ENCODE data around the gene RHBDF1. TPM values are rescaled to one million over a fixed set of nuclear protein-coding genes. Genes with fewer than 3 reads are reported as not detected.
A peak's percentile ranks its signal among the peaks of the same experiment; 100 is the strongest.

The RHBDF1 gene
- total and polyA plus RNA-seq, 2 experiments from 2014 or later = 22.6 to 24.5 TPM

DNA sequence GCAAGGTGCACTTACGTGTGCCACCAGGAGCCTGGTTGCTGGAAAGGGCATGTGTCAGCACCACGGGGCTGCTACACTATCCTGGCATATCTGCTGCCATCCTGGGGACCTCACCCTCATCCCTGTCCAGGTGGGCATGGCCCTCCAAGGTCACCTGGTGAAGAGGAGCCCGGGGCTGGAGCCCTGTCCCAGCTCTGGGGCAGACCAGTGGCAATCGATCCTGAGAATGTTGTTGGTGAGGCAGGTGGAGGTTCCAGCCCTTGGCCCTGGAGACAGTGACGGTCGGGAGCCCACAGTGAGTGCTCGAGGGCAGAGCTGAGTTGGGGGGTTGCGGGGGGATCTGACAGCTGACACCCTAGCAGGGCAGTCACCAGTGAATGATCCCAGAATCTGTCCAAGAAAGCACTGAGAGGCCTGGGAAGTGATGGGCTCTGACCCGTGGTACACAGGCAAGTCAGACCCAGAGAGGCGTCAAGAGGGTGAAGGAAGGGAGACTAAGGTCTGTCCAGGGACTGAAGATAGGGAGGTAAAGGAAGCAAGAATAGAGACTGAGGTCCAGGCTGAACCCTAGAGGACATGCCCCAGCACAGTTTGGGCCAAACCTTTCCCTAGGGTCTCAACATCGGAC, 36.6 kb downstream of the RHBDF1 start:
- Mint-ChIP-seq H3K4me3 (no peak overlapping the region; the same call in 2 of the 3 replicates), H3K9me3 (no peaks in the 10 kb centered on the region), H3K36me3 (ENCODE audit: low read depth) (peaks cover 10% of the 10 kb centered on the region; the same call in 2 of the 3 replicates), H3K27ac (peak overlapping the region; percentile 26; the same call in 1 of the 2 replicates), H3K4me1 (peaks cover 2% of the 10 kb centered on the region; the same call in 1 of the 3 replicates), H3K27me3 (ENCODE audit: insufficient read depth, low read depth, poor library complexity) (peaks cover 3% of the 10 kb centered on the region)
- Histone ChIP-seq H3K9me2 (ENCODE audit: insufficient read depth) (no peaks in the 10 kb centered on the region), H3K27ac (ENCODE audit: low read depth) (no peak overlapping the region), H3K4me1 (ENCODE audit: insufficient read depth) (no peaks in the 10 kb centered on the region), H3K4me2 (no peak overlapping the region), H3F3A (replicated peaks; ENCODE audit: low read depth) (no peaks in the 10 kb centered on the region), H4K20me1 (replicated peaks; ENCODE audit: insufficient read depth) (0 out of 2 replicates have a peak, but pooled peaks cover 5% of the 10 kb centered on the region), H3K27me3 (ENCODE audit: insufficient read depth) (no peaks in the 10 kb centered on the region), H3K79me2 (replicated peaks; ENCODE audit: insufficient read depth) (no peaks in the 10 kb centered on the region), H3K36me3 (ENCODE audit: insufficient read depth) (no peaks in the 10 kb centered on the region), H2AFZ (no peak overlapping the region), H3K4me3 (no peak overlapping the region)
- ATAC-seq = no peak
- peak; percentile 0 for DNase-seq (ENCODE audit: low spot score)
- TF ChIP-seq EZH2 (IDR thresholded peaks at IDR 0.05; ENCODE audit: low read depth, unreplicated experiment) = no peak
- no peak for TF ChIP-seq NANOG (IDR thresholded peaks at IDR 0.05; ENCODE audit: borderline replicate concordance)
- TF ChIP-seq POLR2AphosphoS5 (IDR thresholded peaks at IDR 0.05; ENCODE audit: low read depth) = no peak

DNA sequence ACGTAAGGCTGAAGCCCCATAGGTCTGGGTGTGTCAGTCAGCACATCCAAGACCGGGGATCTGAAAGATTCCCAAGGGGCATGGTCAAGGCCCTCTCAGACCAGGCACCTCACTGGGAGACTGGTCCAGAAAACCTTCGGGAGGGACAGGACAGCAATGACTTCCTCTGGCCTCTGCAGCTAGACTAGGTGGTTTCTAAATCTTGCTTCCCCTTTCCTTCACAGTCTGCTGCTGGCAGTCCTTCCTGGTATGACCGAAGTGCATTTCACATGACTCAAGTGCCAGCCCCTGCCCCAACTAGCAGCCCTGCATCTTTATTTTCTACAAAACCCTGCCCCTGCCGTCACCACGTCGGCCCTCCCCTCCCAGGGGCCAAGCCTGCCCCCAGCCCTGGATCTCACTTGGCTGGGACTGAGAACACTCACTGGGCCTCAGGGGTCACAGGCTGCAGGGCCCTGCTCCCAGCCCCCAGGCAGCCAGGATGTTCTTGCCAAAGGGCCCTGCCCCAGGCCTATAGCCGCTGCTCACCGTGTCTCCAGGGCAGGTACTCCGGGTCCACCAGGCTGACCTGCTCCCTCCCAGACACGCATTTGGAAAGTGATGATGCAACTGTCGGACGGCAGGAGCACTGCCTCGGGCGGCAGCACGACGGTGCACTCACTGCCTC, 37.3 kb downstream of the RHBDF1 start:
- peaks cover 2% of the 10 kb centered on the region; the same call in 1 of the 3 replicates for H3K4me1 Mint-ChIP-seq
- H3K27me3 Mint-ChIP-seq (ENCODE audit: insufficient read depth, low read depth, poor library complexity) = peaks cover 3% of the 10 kb centered on the region
- H3K79me2 ChIP-seq (replicated peaks; ENCODE audit: insufficient read depth) = no peaks in the 10 kb centered on the region
- no peaks in the 10 kb centered on the region; the same call in 2 of the 3 replicates for H3K9me3 Mint-ChIP-seq
- no peak overlapping the region for H3K27ac Mint-ChIP-seq
- H3K4me3 Mint-ChIP-seq = no peak overlapping the region
- H3K27ac ChIP-seq (ENCODE audit: low read depth) = no peak overlapping the region
- no peaks in the 10 kb centered on the region for H3K36me3 ChIP-seq (ENCODE audit: insufficient read depth)
- H4K20me1 ChIP-seq (replicated peaks; ENCODE audit: insufficient read depth) = 0 out of 2 replicates have a peak, but pooled peaks cover 5% of the 10 kb centered on the region
- DNase-seq (ENCODE audit: low spot score) = peak; percentile 0
- H3K4me1 ChIP-seq (ENCODE audit: insufficient read depth) = no peaks in the 10 kb centered on the region
- no peaks in the 10 kb centered on the region for H3K27me3 ChIP-seq (ENCODE audit: insufficient read depth)
- no peak overlapping the region for H3K4me3 ChIP-seq
- H3K4me2 ChIP-seq = no peak overlapping the region
- no peaks in the 10 kb centered on the region for H3F3A ChIP-seq (replicated peaks; ENCODE audit: low read depth)
- TF ChIP-seq EZH2 (IDR thresholded peaks at IDR 0.05; ENCODE audit: low read depth, unreplicated experiment) = no peak
- TF ChIP-seq, protein P1, sequence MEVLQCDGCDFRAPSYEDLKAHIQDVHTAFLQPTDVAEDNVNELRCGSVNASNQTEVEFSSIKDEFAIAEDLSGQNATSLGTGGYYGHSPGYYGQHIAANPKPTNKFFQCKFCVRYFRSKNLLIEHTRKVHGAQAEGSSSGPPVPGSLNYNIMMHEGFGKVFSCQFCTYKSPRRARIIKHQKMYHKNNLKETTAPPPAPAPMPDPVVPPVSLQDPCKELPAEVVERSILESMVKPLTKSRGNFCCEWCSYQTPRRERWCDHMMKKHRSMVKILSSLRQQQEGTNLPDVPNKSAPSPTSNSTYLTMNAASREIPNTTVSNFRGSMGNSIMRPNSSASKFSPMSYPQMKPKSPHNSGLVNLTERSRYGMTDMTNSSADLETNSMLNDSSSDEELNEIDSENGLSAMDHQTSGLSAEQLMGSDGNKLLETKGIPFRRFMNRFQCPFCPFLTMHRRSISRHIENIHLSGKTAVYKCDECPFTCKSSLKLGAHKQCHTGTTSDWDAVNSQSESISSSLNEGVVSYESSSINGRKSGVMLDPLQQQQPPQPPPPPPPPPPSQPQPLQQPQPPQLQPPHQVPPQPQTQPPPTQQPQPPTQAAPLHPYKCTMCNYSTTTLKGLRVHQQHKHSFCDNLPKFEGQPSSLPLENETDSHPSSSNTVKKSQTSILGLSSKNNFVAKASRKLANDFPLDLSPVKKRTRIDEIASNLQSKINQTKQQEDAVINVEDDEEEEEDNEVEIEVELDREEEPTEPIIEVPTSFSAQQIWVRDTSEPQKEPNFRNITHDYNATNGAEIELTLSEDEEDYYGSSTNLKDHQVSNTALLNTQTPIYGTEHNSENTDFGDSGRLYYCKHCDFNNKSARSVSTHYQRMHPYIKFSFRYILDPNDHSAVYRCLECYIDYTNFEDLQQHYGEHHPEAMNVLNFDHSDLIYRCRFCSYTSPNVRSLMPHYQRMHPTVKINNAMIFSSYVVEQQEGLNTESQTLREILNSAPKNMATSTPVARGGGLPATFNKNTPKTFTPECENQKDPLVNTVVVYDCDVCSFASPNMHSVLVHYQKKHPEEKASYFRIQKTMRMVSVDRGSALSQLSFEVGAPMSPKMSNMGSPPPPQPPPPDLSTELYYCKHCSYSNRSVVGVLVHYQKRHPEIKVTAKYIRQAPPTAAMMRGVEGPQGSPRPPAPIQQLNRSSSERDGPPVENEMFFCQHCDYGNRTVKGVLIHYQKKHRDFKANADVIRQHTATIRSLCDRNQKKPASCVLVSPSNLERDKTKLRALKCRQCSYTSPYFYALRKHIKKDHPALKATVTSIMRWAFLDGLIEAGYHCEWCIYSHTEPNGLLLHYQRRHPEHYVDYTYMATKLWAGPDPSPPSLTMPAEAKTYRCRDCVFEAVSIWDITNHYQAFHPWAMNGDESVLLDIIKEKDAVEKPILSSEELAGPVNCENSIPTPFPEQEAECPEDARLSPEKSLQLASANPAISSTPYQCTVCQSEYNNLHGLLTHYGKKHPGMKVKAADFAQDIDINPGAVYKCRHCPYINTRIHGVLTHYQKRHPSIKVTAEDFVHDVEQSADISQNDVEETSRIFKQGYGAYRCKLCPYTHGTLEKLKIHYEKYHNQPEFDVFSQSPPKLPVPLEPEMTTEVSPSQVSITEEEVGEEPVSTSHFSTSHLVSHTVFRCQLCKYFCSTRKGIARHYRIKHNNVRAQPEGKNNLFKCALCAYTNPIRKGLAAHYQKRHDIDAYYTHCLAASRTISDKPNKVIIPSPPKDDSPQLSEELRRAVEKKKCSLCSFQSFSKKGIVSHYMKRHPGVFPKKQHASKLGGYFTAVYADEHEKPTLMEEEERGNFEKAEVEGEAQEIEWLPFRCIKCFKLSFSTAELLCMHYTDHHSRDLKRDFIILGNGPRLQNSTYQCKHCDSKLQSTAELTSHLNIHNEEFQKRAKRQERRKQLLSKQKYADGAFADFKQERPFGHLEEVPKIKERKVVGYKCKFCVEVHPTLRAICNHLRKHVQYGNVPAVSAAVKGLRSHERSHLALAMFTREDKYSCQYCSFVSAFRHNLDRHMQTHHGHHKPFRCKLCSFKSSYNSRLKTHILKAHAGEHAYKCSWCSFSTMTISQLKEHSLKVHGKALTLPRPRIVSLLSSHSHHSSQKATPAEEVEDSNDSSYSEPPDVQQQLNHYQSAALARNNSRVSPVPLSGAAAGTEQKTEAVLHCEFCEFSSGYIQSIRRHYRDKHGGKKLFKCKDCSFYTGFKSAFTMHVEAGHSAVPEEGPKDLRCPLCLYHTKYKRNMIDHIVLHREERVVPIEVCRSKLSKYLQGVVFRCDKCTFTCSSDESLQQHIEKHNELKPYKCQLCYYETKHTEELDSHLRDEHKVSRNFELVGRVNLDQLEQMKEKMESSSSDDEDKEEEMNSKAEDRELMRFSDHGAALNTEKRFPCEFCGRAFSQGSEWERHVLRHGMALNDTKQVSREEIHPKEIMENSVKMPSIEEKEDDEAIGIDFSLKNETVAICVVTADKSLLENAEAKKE (CRISPR knock-in tag; IDR thresholded peaks at IDR 0.05) = no peak
- TF ChIP-seq ZNF331 (CRISPR knock-in tag; IDR thresholded peaks at IDR 0.05; ENCODE audit: low read depth) = no peak
- no peak for TF ChIP-seq ZNF114 (CRISPR knock-in tag; IDR thresholded peaks at IDR 0.05)
- TF ChIP-seq, protein P2, sequence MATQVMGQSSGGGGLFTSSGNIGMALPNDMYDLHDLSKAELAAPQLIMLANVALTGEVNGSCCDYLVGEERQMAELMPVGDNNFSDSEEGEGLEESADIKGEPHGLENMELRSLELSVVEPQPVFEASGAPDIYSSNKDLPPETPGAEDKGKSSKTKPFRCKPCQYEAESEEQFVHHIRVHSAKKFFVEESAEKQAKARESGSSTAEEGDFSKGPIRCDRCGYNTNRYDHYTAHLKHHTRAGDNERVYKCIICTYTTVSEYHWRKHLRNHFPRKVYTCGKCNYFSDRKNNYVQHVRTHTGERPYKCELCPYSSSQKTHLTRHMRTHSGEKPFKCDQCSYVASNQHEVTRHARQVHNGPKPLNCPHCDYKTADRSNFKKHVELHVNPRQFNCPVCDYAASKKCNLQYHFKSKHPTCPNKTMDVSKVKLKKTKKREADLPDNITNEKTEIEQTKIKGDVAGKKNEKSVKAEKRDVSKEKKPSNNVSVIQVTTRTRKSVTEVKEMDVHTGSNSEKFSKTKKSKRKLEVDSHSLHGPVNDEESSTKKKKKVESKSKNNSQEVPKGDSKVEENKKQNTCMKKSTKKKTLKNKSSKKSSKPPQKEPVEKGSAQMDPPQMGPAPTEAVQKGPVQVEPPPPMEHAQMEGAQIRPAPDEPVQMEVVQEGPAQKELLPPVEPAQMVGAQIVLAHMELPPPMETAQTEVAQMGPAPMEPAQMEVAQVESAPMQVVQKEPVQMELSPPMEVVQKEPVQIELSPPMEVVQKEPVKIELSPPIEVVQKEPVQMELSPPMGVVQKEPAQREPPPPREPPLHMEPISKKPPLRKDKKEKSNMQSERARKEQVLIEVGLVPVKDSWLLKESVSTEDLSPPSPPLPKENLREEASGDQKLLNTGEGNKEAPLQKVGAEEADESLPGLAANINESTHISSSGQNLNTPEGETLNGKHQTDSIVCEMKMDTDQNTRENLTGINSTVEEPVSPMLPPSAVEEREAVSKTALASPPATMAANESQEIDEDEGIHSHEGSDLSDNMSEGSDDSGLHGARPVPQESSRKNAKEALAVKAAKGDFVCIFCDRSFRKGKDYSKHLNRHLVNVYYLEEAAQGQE (IDR thresholded peaks at IDR 0.05; ENCODE audit: unreplicated experiment) = no peak
- TF ChIP-seq EZH2phosphoT487 (IDR thresholded peaks at IDR 0.05; ENCODE audit: unreplicated experiment) = no peak
- no peak for TF ChIP-seq JUNB (IDR thresholded peaks at IDR 0.05; ENCODE audit: unreplicated experiment)
- no peak for TF ChIP-seq STAT1 (IDR thresholded peaks at IDR 0.05; ENCODE audit: unreplicated experiment)
- TF ChIP-seq POLR2AphosphoS5 (IDR thresholded peaks at IDR 0.05; ENCODE audit: low read depth) = no peak
- no peaks in the 10 kb centered on the region for H3K9me2 ChIP-seq (ENCODE audit: insufficient read depth)
- H3K36me3 Mint-ChIP-seq (ENCODE audit: low read depth) = peaks cover 10% of the 10 kb centered on the region; the same call in 2 of the 3 replicates
- no peak for ATAC-seq
- no peak overlapping the region for H2AFZ ChIP-seq

All from GM23338 (cell line).